GM21515 (cell line): Measurements from ENCODE around the gene PSME1.
A peak's percentile ranks its signal among the peaks of the same experiment; 100 is the strongest.

Experiments
- ATAC-seq: cut with Tn5 transposase; IDR thresholded peaks from one replicate; pipeline ENCODE4 v1.9.1; 2021; ENCODE audit not compliant: unreplicated experiment

Gene PSME1

DNA sequence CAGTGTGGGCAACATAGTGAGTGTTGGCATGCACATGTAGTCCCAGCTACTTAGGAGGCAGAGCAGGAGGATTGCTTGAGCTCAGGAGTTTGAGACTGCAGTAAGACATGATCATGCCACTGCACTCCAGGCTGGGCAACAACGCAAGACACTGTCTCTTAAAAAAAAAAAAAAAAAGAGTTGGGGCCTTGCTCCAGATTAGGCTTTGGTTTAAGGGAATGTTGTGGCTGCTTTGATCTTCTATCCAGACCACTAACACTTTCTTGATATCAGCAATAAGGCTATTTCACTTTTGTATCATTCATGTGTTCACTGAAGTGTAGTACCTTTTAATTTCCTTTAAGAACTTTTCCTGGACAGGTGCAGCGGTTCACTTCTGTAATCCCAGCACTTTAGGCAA is 8.3 kb upstream of the PSME1 start:
- ATAC-seq: no peak

DNA sequence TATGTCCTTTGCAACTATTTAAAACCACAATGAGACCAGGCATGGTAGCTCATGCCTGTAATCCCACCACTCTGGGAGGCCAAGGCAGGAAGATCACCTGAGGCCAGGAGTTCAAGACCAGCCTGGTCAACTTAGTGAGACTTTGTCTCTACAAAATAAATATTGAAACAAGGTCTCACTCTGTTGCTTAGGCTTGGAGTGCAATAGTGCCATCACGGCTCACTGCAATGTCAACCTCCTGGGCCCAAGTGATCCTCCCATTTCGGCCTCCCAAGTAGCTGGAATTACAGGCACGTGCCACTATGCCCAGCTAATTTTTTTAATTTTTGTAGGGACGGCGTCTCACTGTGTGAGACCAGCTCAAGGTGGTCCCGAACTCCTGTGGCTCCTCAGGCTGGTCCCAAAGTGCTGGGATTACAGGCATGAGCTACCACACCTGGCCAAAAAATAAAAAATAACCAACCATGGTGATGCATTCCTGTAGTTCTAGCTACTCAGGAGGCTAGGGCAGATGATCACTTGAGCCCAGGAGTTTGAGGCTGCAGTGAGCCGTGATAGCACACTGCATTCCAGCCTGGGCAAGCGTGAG is 6.5 kb upstream of the PSME1 start:
- ATAC-seq: no peak

DNA sequence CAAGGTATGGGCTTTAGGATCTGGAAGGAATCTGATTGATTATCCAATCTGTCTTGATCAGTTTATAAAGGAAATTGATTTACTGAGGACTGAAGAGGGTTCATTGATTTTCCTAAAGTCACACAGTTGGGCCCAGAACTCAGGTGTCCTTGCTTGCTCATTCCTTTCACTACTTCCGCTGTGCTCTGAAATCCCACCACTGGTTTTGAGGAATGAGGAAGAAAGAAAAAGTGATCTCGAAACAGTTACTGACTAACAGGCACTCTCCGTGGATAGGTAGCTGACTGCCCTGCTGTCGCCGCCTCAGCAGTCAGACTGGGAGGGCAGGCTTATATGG is 5.6 kb upstream of the PSME1 start, which contains the start of gene FITM1:
Gene FITM1, plus strand, starts transcription at position 280 of the 337 bp plus-strand sequence. CDS start 905 bp downstream, outside the sequence.
- no peak for ATAC-seq

DNA sequence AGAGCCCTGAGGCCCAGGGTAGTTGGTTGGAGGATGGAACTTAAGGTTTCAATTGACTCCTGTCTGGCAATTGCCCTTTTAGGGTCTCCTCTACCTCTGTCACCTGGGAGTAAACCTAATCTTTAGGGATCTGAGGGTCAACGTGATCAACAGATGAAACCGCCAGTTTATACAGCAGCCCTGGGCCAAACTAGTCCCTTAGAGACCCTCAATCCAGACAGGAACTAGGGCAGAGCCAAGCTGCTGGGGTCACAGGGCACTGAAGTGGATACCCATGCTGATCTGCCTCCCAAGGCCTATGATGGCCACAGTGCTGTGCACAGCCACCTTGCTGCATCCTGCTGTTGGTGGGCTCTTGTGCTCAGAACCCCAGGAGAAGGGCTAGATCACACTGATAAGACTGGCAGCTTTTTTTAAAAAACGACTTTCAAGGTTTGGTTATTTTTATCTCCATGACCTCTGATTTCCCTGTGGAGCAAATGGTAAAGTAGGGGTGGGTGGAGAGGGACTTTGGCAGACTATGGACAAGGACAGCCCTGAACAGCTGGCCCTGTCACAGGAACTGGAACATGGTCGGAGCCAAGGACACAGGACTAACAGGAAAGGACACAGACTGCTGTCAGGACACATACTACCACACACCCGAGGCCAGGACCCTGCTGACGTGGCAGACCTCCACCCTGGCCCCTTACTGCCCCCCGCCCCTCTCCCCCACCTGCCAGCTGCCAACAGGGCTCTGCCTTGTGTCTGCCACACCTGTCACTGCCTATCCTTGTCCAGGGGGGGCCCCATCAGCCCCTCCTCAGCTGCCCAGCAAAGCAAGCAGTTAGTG is 5.1 kb upstream of the PSME1 start:
- no peak for ATAC-seq

DNA sequence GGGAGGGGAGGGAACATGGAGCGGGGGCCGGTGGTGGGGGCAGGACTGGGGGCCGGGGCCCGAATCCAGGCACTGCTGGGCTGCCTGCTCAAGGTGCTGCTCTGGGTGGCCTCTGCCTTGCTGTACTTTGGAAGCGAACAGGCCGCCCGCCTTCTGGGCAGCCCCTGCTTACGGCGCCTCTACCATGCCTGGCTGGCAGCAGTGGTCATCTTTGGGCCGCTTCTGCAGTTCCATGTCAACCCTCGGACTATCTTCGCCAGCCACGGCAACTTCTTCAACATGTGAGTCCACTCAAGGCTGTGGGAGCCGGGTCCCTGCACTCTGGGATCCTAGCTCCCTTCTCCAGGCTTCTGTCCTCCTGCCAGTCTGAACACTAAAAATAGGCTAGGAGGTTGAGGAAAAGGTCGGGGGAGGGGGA is 4.4 kb upstream of the PSME1 start:
- ATAC-seq: no peak

DNA sequence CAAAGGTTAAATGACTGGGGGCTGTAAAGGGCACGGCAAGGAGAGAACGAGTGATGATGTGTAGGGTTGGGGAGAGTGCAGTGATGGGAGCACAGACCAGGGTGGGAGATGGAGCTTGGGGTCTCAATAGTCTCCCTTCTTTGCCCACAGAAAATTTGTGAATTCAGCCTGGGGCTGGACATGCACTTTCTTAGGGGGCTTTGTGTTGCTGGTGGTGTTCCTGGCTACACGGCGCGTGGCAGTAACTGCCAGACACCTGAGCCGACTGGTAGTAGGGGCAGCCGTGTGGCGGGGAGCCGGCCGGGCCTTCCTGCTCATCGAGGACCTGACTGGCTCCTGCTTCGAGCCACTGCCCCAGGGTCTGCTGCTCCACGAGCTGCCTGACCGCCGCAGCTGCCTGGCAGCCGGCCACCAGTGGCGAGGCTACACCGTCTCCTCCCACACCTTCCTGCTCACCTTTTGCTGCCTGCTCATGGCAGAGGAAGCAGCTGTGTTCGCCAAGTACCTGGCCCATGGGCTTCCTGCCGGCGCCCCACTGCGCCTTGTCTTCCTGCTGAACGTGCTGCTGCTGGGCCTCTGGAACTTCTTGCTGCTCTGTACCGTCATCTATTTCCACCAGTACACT is 3.8 kb upstream of the PSME1 start:
- ATAC-seq: no peak

DNA sequence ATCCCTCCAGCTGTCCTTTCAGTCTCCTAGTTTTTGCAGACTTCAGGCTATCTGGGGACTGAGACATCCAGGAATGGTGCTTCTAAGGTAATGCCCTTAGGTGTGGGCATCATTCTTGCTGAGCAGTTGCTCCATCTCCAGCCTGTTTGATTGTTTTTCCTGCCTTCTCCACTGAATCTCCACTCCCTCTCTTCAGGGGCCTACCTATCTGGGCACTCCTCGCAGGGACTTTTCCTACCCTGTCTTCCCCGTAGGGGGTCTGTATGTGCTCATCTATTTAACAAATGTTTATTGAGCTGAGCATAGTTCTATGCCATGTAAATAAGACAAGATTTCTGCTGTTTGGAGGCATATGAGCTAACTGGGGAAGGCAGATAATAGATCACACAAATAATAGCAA is 3.0 kb upstream of the PSME1 start:
- ATAC-seq: no peak

DNA sequence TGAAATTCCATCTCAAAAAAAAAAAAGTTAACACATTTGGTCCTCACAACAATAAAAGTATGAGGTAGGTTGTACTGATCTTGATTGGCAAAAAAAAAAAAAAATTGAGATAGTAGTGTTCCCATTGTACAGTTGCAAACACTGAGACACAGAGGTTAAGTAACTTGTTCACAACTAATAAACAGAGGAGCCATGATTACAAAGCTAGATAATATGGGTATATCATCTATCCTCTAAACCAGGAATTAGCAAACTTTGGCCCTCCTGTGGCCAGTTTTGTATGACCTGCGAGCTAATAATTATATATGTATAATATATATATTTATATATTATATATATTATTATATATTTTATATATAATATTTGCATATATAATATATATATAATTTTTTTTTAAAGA is 2.3 kb upstream of the PSME1 start:
- no peak for ATAC-seq

DNA sequence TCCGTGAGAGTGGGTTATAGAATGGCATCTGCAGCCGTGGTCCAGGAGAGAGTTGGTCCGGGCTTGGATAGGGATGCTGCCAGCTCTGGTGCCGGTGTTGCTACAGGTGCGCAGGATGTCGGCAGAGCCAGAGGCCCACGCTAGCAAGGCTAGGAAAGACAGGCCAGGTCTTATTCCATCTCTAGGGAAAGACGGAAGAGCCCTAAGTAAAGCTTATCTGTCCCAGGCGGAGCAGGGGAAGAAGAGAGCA is 485 bp upstream of the PSME1 start:
- peak; percentile 4 for ATAC-seq

DNA sequence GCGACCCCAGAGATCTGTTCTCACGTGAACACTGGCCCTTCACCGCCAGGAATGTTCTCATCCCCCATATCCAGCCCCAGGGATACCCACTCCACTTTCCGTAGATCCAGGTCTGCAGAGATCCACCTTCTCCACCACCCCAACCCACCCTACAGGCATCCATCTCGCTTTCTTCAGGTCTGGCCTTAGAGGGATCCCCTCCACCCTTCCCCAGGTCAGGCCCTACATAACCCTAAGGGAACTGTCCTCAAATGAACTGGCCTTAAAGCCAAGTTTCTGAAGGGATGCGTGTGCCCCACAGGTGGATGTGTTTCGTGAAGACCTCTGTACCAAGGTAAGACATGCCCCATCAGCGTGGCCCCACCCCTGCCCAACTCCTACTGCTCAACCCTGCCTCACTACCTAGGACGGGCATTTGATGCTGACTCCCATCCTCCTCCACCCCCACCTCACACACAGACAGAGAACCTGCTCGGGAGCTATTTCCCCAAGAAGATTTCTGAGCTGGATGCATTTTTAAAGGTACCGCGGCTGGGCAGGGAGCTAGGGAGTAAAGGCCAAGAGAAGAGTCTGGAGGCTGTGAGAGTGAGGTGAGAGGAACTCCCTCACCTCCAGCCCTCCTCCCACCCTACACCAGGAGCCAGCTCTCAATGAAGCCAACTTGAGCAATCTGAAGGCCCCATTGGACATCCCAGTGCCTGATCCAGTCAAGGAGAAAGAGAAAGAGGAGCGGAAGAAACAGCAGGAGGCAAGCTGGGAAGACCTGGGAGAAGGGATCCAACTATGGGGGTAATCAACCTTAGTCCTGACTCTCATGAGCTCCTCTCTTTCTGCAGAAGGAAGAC is 912 bp downstream of the PSME1 start:
- ATAC-seq: no peak

DNA sequence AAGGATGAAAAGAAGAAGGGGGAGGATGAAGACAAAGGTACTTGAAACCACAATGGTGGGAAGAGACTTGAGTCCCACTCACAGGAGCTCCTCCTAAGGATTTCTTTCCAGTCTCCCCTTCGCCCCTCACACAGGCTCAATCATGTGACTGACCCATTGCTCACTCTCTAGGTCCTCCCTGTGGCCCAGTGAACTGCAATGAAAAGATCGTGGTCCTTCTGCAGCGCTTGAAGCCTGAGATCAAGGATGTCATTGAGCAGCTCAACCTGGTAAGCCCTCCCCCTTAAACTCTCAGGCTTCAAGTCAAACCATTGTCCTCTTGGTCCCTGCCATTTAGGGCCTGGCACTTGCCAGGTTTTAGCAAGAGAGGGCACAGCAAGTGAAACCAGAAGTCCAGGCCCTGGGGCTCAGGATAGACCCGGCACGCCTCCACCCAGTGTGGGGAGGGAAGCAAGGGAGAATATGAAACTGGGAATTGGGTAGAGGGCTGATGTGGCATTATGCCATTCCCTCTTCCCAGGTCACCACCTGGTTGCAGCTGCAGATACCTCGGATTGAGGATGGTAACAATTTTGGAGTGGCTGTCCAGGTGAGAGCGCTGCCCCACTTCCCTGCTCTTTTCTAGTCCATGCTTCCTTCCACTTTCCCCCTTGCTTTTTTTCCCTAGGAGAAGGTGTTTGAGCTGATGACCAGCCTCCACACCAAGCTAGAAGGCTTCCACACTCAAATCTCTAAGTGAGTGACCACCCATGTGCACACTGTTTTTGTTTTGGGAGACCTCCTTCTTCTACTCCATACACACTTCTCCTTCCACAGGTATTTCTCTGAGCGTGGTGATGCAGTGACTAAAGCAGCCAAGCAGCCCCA is 1.8 kb downstream of the PSME1 start:
- ATAC-seq: no peak

DNA sequence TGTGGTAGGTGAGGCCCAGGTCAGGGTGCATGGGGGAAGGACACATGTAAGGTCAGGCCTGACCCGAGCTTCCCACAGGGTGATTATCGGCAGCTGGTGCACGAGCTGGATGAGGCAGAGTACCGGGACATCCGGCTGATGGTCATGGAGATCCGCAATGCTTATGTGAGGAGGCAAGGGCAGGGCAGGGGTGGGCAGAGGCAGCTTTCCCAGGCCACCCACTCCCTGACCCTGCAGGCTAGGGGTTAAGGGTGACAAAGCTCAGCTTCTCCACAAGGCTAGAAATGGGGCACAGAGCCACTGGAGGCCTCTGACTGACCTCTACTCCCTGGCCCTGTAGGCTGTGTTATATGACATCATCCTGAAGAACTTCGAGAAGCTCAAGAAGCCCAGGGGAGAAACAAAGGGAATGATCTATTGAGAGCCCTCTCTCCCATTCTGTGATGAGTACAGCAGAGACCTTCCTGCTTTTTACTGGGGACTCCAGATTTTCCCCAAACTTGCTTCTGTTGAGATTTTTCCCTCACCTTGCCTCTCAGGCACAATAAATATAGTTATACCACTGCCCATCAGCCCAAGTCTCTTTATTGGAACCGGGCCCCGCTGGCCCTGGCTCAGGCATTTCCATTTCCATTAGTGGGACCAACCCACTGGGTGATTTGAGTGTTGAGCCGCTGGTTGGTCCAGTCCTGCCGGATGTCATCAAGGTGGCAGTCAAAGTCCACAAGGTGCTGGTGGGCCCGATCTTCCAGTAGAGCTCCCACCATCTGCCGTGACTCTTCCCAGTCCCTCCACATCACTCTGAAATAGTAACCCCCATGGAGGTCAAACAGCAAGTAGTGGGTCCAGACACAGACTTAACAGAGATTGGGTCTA is 2.6 kb downstream of the PSME1 start:
- no peak for ATAC-seq

DNA sequence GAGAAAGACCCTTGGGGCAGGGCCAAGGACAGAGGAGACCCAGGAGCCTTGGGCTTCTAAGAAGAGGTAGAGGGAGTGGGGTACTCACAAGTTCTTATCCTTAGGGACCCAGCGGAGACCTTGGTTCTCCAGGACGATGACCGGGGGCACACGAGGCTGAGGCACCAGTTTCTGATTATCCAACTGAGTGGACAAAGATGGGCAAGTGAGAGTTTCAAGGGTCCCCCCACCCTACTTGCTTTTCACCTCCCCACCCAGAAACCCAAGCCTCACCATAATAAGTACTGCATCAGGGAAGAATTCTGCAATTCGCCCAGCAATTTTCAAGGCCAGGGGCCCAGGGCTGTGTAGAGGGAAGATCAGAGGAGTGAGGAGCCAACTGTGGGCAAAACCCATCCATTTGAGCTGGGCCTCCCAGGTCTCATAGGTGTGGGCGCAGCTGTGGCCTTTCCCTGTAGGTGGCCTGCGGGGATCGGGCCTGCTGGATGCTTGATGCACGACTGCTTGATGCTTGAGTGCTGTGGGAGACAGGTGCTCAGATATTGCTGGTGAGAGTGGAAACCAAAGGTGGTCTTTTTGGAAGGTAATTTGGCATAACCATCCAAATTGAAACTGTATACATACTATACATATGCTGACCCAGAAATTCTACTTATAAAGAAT is 3.4 kb downstream of the PSME1 start:
- ATAC-seq: no peak

DNA sequence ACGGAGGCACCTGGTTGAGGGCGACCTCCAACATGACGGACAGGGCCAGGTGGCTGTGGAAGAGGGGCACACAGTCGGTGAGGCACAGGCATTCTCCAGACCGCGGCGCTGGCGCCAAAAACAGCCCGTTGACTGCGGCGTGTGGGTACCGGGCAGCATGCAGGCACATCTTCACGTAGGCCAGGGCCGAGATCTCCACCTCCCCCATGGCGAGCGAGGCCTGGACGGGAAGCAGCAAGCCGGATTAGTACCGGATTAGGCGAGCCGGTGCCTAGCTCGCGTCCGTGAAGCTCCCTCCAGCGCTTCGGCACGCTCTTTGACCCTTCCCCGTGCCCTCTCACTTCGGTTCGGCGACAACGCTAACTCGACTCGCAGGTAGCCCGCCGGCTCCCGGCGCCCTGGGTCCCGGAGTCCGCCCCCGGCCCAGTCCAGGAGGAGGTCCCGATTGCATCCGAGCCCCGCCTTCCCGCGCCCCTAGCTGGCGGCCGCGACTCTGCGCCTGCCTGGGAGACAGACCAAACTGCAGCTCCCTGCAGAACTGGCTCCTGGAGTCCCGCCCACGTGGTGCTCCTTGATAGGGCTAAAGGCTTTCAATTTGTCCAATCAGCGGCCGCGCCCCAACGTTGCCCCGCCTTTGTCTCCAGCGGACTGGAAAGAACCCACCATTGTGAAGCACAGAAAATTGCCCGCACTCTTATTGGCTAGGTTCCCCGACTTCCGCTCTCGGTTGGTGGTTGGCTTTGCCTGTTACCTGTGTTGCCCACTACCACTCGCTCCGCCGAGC is 5.3 kb downstream of the PSME1 start, which contains the start of gene EMC9:
Gene EMC9, minus strand, starts transcription at position 495 of the 784 bp plus-strand sequence. Its CDS starts 287 bp downstream, at position 208.
- peak; percentile 79 for ATAC-seq

DNA sequence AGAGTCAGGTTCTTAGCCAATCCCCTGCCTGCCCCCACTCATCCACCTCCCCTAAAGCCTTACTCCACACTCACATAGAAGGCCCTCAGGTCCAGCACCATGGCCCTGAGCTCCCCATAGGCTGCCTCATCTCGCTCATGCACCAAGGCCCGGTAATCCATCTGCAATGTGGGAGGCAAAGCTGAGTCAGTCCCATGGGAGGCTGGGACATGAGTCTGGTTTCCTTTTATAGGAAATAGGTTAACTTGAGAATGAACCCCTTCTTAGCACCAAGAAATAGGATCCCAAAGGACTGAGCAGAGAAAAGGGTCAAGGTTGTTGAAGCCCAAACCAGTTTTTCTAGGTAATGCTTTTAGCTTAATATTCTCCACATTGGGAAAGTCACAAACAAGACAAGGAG is 7.5 kb downstream of the PSME1 start:
- ATAC-seq: no peak

DNA sequence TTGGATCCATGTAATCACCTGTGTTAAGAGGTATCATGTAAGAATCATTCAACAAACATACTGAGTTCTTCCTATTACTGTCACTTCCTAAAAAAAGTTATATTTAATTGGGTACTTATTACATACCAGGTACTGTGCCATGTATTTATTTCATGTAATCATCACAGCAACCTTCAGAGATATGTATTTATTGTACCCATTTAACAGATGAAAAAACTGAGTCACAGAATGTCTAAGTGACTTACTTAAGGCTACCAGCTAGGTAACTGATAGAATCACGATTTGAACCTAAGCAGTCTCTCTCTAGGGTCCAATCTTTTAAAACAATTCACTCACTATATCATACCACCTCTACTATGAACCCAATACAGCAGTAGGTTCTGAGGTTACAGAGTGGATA is 8.5 kb downstream of the PSME1 start:
- no peak for ATAC-seq

DNA sequence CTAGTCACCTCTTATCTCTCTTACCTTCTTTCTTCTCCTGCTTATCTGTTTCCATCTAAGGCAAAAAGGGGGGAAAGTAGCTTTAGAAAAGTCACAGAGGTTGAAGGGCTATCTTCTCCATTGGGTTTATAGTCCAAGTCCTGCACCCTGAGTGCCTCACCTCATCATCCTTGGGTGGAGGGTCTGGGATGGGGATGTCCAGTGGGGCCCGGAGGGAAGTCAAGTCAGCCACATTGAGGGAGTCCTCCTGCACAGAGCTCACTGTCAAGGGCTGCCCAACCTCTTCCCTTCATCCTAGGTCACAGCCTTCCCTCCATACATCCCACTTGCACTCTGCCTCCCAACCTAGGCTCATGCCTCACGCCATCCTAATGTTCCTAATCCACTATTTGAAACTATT is 9.2 kb downstream of the PSME1 start:
- no peak for ATAC-seq

DNA sequence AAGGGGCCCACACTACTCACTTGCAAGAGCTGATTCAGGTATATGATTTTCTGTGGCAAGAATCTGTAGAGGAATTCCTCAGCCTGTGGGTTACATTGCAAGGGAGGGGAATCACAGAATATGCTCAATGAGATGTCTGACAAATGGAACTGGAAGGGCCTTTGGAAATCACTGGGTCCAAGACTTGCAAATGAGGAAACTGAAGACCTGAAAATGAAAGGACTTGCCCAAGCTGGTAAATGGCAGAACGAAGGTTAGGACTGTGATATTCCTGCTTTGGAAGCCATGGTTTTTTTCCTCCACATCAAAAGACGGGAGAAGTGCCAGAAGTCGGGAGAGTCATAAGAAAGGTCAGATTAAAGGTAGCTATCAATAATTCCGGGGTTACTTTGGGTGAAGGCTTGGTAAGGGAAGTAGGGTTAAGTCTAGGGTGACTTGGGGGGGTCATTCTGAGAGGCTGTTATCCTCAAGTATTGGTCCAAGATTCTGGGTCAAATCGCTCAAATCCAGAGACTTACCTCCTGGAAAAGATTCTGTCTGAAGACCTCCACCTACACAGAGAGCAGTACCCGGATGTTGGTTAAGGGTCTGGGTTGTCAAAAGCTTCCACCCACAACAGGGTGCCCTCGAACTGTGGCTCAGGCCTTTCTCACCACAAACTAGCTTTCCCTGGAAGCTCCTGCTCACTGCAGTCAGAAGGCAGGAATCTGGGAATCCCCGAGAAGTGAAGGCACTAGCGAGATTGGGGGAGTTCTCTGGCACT is 9.9 kb downstream of the PSME1 start:
- no peak for ATAC-seq
